ENCODE results near the gene PTPRN2. TPM values are rescaled to one million over a fixed set of nuclear protein-coding genes. Genes with fewer than 3 reads are reported as not detected.

PTPRN2 gene
- total and polyA plus RNA-seq, 7 donors = 0.47 to 0.82 (median 0.51) TPM

GRCh38 chr7:158238616-158239289, 348.9 kb downstream of the PTPRN2 start:
- DNase-seq = no peak
- Histone ChIP-seq H3K36me3 (ENCODE audit: insufficient read depth in 1 of 2, low read depth in 1 of 2) (no peaks in the 10 kb centered on the region), H3K27me3 (ENCODE audit: insufficient read depth in 3 of 3, low read length in 2 of 3) (no peaks in the 10 kb centered on the region), H3K27ac (no peak overlapping the region), H3K9me3 (no peaks in the 10 kb centered on the region), H3K4me1 (no peaks in the 10 kb centered on the region), H3K4me3 (no peak overlapping the region)
- ATAC-seq = no peak
- TF ChIP-seq CTCF (IDR thresholded peaks at IDR 0.05) = no peak
- 70 to 83% (median 71%) methylated on average over 21 of the region's 21 CpGs for WGBS, 3 donors
- intact Hi-C loops (cut with DNase I) = no loop called here

- Histone ChIP-seq H3K27me3 (ENCODE audit: insufficient read depth in 3 of 3, low read length in 2 of 3) (no peaks in the 10 kb centered on the region), H3K36me3 (ENCODE audit: insufficient read depth in 1 of 2, low read depth in 1 of 2) (no peaks in the 10 kb centered on the region), H3K4me1 (no peaks in the 10 kb centered on the region), H3K4me3 (no peak overlapping the region), H3K27ac (no peak overlapping the region), H3K9me3 (no peaks in the 10 kb centered on the region)
- intact Hi-C loops (cut with DNase I) = no loop called here
- DNase-seq = no peak
- 58 to 63% (median 62%) methylated on average over 25 to 29 of the region's 29 CpGs for WGBS, 3 donors
- ATAC-seq = no peak
- no peak for TF ChIP-seq CTCF (IDR thresholded peaks at IDR 0.05)
These were observed 349.8 kb downstream of the PTPRN2 start for GRCh38 chr7:158237672-158238335.

- WGBS, 3 donors = 77 to 88% (median 88%) methylated on average over 10 to 11 of the region's 11 CpGs
- Histone ChIP-seq H3K27ac (no peak overlapping the region), H3K27me3 (ENCODE audit: insufficient read depth in 3 of 3, low read length in 2 of 3) (no peaks in the 10 kb centered on the region), H3K4me3 (no peak overlapping the region), H3K36me3 (ENCODE audit: insufficient read depth in 1 of 2, low read depth in 1 of 2) (no peaks in the 10 kb centered on the region), H3K4me1 (no peaks in the 10 kb centered on the region), H3K9me3 (no peaks in the 10 kb centered on the region)
- DNase-seq = no peak
- ATAC-seq = no peak
- TF ChIP-seq CTCF (IDR thresholded peaks at IDR 0.05) = no peak
- intact Hi-C loops (cut with DNase I) = no loop called here
These were observed 351.2 kb downstream of the PTPRN2 start for GRCh38 chr7:158236400-158236799.

GRCh38 chr7:158235862-158236261, 351.8 kb downstream of the PTPRN2 start:
- ATAC-seq (no peak), DNase-seq (no peak)
- H3K27ac ChIP-seq = no peak overlapping the region
- no peak overlapping the region for H3K4me3 ChIP-seq
- 82 to 87% (median 85%) methylated on average over 16 of the region's 16 CpGs for WGBS, 3 donors
- H3K36me3 ChIP-seq (ENCODE audit: insufficient read depth in 1 of 2, low read depth in 1 of 2) = no peaks in the 10 kb centered on the region
- H3K9me3 ChIP-seq = no peaks in the 10 kb centered on the region
- intact Hi-C loops (cut with DNase I) = no loop called here
- TF ChIP-seq CTCF (IDR thresholded peaks at IDR 0.05) = no peak
- no peaks in the 10 kb centered on the region for H3K27me3 ChIP-seq (ENCODE audit: insufficient read depth in 3 of 3, low read length in 2 of 3)
- H3K4me1 ChIP-seq = no peaks in the 10 kb centered on the region

Measured in psoas muscle (tissue), 8 donors.